HFFc6 (cell line): Measurements from ENCODE around the gene FSD2. TPM values are rescaled to one million over a fixed set of nuclear protein-coding genes. Genes with fewer than 3 reads are reported as not detected.

Experiments
- DNase-seq: peaks from one replicate; pipeline ENCODE4 v3.0.0-alpha.2; 2018
- H3K27ac Mint-ChIP-seq: 2 replicates; pipeline ENCODE4 v1.8.0; 2020; ENCODE audit warnings: mild to moderate bottlenecking, mixed read lengths
- H3K27me3 Mint-ChIP-seq: 2 replicates; pipeline ENCODE4 v1.8.0; 2021; ENCODE audit warnings: mild to moderate bottlenecking, moderate library complexity, mixed read lengths; ENCODE audit not compliant: insufficient read depth
- H3K36me3 Mint-ChIP-seq: 2 replicates; pipeline ENCODE4 v1.8.0; 2021; ENCODE audit warnings: low read depth, mixed read lengths
- H3K4me1 Mint-ChIP-seq: 2 replicates; pipeline ENCODE4 v1.8.0; 2020; ENCODE audit warnings: low read depth, mixed read lengths
- H3K4me3 Mint-ChIP-seq: 2 replicates; pipeline ENCODE4 v1.8.0; 2020; ENCODE audit warnings: mild to moderate bottlenecking, moderate library complexity, mixed read lengths
- H3K9me3 Mint-ChIP-seq: 2 replicates; pipeline ENCODE4 v1.8.0; 2020; ENCODE audit warnings: mild to moderate bottlenecking, mixed read lengths
- total RNA-seq, 6 experiments: library from RNA; stranded (reverse); fragmentation: NEBNext Ultra II Directional; extraction: Animal tissue kit (Norgen Biotek cat#: 25700); gene quantifications; 2 replicates in 1 of 6; 3 replicates in 5 of 6; pipeline ENCODE4 v1.2.3, GENCODE V29; 2021
- TF ChIP-seq, protein P1 (sequence below): fragments of 200-600 bp; sonication (generic); IDR thresholded peaks from 2 replicates; pipeline ENCODE4 v1.5.0; 2021; ENCODE audit warnings: antibody characterized with exemption, mild to moderate bottlenecking

Gene FSD2
- total RNA-seq, 6 experiments from 2014 or later, result not detected

DNA sequence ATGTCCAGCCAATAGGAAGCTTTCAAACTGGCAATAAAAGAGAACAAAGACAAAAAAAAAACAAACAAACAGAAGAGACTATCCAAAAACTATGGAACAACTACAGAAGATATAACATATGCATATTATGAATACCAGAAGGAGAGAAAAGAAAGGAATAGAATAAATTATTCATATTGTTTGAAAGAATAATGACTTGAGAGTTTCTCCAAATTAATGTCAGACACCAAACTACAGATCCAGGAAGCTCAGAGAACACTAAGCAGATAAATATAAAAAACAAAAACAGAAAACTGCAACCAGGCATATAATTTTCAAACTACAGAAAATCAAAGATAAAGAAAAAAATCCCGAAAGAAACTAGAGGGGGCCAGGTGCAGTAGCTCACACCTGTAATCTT, 62.1 kb downstream of the FSD2 start:
- Mint-ChIP-seq H3K36me3 (peaks cover 5% of the 10 kb centered on the region; the same call in 1 of the 2 replicates), H3K4me1 (peaks cover 19% of the 10 kb centered on the region), H3K9me3 (0 out of 2 replicates have a peak, but pooled peaks cover 6% of the 10 kb centered on the region), H3K27ac (no peak overlapping the region), H3K27me3 (no peaks in the 10 kb centered on the region), H3K4me3 (no peak overlapping the region)
- no peak for DNase-seq
- TF ChIP-seq, protein P1, sequence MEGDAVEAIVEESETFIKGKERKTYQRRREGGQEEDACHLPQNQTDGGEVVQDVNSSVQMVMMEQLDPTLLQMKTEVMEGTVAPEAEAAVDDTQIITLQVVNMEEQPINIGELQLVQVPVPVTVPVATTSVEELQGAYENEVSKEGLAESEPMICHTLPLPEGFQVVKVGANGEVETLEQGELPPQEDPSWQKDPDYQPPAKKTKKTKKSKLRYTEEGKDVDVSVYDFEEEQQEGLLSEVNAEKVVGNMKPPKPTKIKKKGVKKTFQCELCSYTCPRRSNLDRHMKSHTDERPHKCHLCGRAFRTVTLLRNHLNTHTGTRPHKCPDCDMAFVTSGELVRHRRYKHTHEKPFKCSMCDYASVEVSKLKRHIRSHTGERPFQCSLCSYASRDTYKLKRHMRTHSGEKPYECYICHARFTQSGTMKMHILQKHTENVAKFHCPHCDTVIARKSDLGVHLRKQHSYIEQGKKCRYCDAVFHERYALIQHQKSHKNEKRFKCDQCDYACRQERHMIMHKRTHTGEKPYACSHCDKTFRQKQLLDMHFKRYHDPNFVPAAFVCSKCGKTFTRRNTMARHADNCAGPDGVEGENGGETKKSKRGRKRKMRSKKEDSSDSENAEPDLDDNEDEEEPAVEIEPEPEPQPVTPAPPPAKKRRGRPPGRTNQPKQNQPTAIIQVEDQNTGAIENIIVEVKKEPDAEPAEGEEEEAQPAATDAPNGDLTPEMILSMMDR, result no peak

DNA sequence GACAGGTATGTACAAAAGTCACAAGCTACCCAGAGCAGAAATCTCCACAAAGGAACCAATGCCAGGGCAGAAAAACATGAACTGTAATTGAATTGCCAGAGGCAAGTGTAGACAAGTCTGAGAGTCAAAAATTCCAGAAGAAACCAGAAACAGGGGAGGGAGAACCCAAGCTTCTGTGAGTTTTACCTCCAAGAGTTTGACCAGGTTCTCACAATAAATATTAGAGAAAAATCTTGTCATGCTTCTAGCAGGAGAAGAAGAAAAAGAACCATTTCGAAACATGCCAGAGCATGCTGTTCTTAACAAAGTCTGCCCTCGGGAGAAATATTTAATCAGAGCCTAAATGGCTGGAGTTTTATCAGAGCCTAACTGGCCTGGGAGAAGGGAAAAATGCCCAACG, 63.7 kb downstream of the FSD2 start:
- Mint-ChIP-seq H3K4me3 (no peak overlapping the region), H3K27me3 (no peaks in the 10 kb centered on the region), H3K9me3 (0 out of 2 replicates have a peak, but pooled peaks cover 6% of the 10 kb centered on the region), H3K36me3 (peaks cover 5% of the 10 kb centered on the region; the same call in 1 of the 2 replicates), H3K4me1 (peaks cover 30% of the 10 kb centered on the region), H3K27ac (peak overlapping the region; percentile 57)
- TF ChIP-seq, protein P1, result no peak
- DNase-seq, result no peak

DNA sequence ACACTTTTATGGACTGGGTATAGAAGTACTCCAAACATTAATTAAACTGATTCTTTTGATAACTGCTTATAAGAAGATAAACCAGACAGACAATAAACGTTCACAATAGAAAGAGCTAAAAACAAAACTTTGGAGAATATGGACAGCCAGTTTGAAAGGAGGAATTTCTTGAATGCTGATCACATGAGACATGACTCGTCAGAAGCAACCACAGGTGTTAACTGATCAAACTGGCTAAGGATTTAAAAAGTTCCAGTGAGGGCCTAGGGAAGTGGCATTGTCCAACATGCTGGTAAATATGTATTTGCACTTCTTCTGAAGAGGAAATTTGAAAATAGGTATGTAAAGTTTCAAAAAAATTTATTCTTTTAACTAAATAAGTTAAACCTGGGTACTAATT, 66.8 kb downstream of the FSD2 start:
- TF ChIP-seq, protein P1, result no peak
- H3K4me3 Mint-ChIP-seq, result no peak overlapping the region
- 0 out of 2 replicates have a peak, but pooled peaks cover 6% of the 10 kb centered on the region for H3K9me3 Mint-ChIP-seq
- peaks cover 30% of the 10 kb centered on the region for H3K4me1 Mint-ChIP-seq
- peak; percentile 2 for DNase-seq
- H3K27ac Mint-ChIP-seq, result no peak overlapping the region
- no peaks in the 10 kb centered on the region for H3K27me3 Mint-ChIP-seq
- peaks cover 10% of the 10 kb centered on the region; the same call in 1 of the 2 replicates for H3K36me3 Mint-ChIP-seq

DNA sequence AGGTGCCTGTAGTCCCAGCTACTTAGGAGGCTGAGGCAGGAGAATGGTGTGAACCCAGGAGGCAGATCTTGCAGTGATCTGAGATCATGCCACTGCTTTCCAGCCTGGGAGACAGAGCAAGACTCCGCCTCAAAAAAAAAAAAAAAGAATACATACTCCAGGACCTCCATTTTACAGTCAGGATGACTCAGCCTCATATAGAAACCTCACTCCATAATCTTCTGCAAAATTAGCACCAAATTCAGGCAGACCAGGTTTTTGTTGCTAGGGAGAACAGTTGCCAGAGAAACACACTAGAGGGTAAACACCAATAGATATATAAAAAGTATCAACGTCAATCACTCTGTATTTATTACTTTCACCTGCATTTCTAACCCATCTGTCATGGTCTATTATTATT, 67.9 kb downstream of the FSD2 start:
- Mint-ChIP-seq H3K4me3 (no peak overlapping the region), H3K27me3 (no peaks in the 10 kb centered on the region), H3K27ac (peak overlapping the region; percentile 44), H3K36me3 (peaks cover 10% of the 10 kb centered on the region; the same call in 1 of the 2 replicates), H3K4me1 (peaks cover 30% of the 10 kb centered on the region), H3K9me3 (0 out of 2 replicates have a peak, but pooled peaks cover 6% of the 10 kb centered on the region)
- peak; percentile 30 for DNase-seq
- TF ChIP-seq, protein P1, result no peak

DNA sequence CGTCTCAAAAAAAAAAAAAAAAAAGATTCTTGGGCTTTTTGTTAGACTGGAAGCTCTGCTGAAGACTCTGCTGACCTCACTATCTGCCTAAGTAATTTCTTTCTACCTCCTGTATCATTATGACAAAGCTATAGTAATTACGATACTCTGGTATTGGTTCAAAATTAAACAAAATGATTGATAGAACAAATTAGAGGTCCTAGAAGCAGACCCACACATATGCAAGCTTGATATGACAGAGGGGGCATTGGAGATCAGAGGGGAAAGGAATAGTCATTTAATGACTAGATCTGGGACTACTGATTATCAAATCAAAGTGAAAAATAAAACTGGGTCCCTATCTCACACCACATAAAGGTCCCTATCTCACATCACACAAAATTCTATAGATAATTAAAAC, 74.3 kb downstream of the FSD2 start:
- Mint-ChIP-seq H3K27me3 (no peaks in the 10 kb centered on the region; the same call in 1 of the 2 replicates), H3K4me3 (no peak overlapping the region), H3K9me3 (no peaks in the 10 kb centered on the region), H3K4me1 (no peaks in the 10 kb centered on the region), H3K27ac (no peak overlapping the region), H3K36me3 (peaks cover 4% of the 10 kb centered on the region; the same call in 1 of the 2 replicates)
- DNase-seq, result no peak
- TF ChIP-seq, protein P1, result no peak
